Glutamatergic neuron (in vitro differentiated cells): ENCODE measurements around the gene PPP3CB. TPM values are rescaled to one million over a fixed set of nuclear protein-coding genes. Genes with fewer than 3 reads are reported as not detected.
"Not testable (repeated sequence)": the region's sequence is repeated elsewhere in the genome, so short reads cannot be mapped to it uniquely, and the experiment has no call there.

Experiments used
- DNase-seq: peaks from one replicate; pipeline ENCODE4 v3.0.0; 2022
- H3K27ac Mint-ChIP-seq: one replicate; pipeline ENCODE4 v1.8.0; 2020; ENCODE audit warnings: mild to moderate bottlenecking, mixed read lengths, inconsistent platforms; ENCODE audit not compliant: unreplicated experiment
- H3K27me3 Mint-ChIP-seq: one replicate; pipeline ENCODE4 v1.8.0; 2020; ENCODE audit warnings: mild to moderate bottlenecking, moderate library complexity, mixed read lengths, inconsistent platforms; ENCODE audit not compliant: unreplicated experiment
- H3K36me3 Mint-ChIP-seq: one replicate; pipeline ENCODE4 v1.8.0; 2020; ENCODE audit warnings: mild to moderate bottlenecking, mixed read lengths, inconsistent platforms; ENCODE audit not compliant: unreplicated experiment
- H3K4me1 Mint-ChIP-seq: one replicate; pipeline ENCODE4 v1.8.0; 2020; ENCODE audit warnings: mild to moderate bottlenecking, low read depth, mixed read lengths, inconsistent platforms; ENCODE audit not compliant: unreplicated experiment
- H3K4me3 Mint-ChIP-seq: one replicate; pipeline ENCODE4 v1.8.0; 2020; ENCODE audit warnings: mild to moderate bottlenecking, mixed read lengths, inconsistent platforms; ENCODE audit not compliant: unreplicated experiment
- H3K9me3 Mint-ChIP-seq: one replicate; pipeline ENCODE4 v1.8.0; 2020; ENCODE audit warnings: mild to moderate bottlenecking, moderate library complexity, mixed read lengths, inconsistent platforms; ENCODE audit not compliant: unreplicated experiment
- CTCF ChIP-seq: fragments of 200-600 bp; sonication (generic); IDR thresholded peaks from one replicate; pipeline ENCODE4 v1.5.0; 2021; ENCODE audit not compliant: partially characterized antibody, unreplicated experiment
- total RNA-seq: library from RNA; stranded (reverse); fragmentation: NEBNext Ultra II Directional; extraction: Animal tissue kit (Norgen Biotek cat#: 25700); gene quantifications from one replicate; pipeline ENCODE4 v1.2.1, GENCODE V29; 2021; ENCODE audit not compliant: unreplicated experiment

Gene PPP3CB
- total RNA-seq, 1 donor from 2014 or later = 67.9 TPM

GRCh38 chr10:73398024-73398423, 97.8 kb downstream of the PPP3CB start:
- TF ChIP-seq CTCF = no peak
- Mint-ChIP-seq H3K9me3 (no peaks in the 10 kb centered on the region), H3K4me3 (no peak overlapping the region), H3K4me1 (no peaks in the 10 kb centered on the region), H3K27ac (no peak overlapping the region), H3K36me3 (no peaks in the 10 kb centered on the region), H3K27me3 (peaks cover 2% of the 10 kb centered on the region)
- no peak for DNase-seq

- H3K27me3 Mint-ChIP-seq, DNase-seq, H3K4me1 Mint-ChIP-seq, H3K36me3 Mint-ChIP-seq, H3K4me3 Mint-ChIP-seq, H3K27ac Mint-ChIP-seq, H3K9me3 Mint-ChIP-seq: not testable (repeated sequence)
Measured at GRCh38 chr10:73394325-73394724, 101.5 kb downstream of the PPP3CB start.

GRCh38 chr10:73388228-73388627, 107.6 kb downstream of the PPP3CB start:
- TF ChIP-seq CTCF = no peak
- no peak overlapping the region for H3K27ac Mint-ChIP-seq
- no peaks in the 10 kb centered on the region for H3K4me1 Mint-ChIP-seq
- no peaks in the 10 kb centered on the region for H3K9me3 Mint-ChIP-seq
- H3K27me3 Mint-ChIP-seq = no peaks in the 10 kb centered on the region
- no peaks in the 10 kb centered on the region for H3K36me3 Mint-ChIP-seq
- no peak for DNase-seq
- H3K4me3 Mint-ChIP-seq = no peak overlapping the region

GRCh38 chr10:73386583-73386982, 109.2 kb downstream of the PPP3CB start:
- H3K4me1 Mint-ChIP-seq = no peaks in the 10 kb centered on the region
- no peaks in the 10 kb centered on the region for H3K36me3 Mint-ChIP-seq
- DNase-seq = no peak
- no peaks in the 10 kb centered on the region for H3K27me3 Mint-ChIP-seq
- no peaks in the 10 kb centered on the region for H3K9me3 Mint-ChIP-seq
- H3K27ac Mint-ChIP-seq = no peak overlapping the region
- TF ChIP-seq CTCF = no peak
- H3K4me3 Mint-ChIP-seq = no peak overlapping the region

Other genes starting within 250 kb of the PPP3CB start
- gene DNAJC9, start 248.8 kb downstream of the PPP3CB start, total RNA-seq = 37.5 TPM
- 89.2 TPM for gene MRPS16, start 243.4 kb downstream of the PPP3CB start, total RNA-seq
- 1.3 TPM for gene CFAP70, start 137.2 kb downstream of the PPP3CB start, total RNA-seq
- 35.9 TPM for gene ANXA7, start 82.0 kb downstream of the PPP3CB start, total RNA-seq
- gene MSS51, start 62.5 kb downstream of the PPP3CB start, total RNA-seq = 3.5 TPM
- gene USP54, start 95.3 kb upstream of the PPP3CB start, total RNA-seq = 9.1 TPM
- gene MYOZ1, start 145.4 kb upstream of the PPP3CB start, total RNA-seq = 0.64 TPM
- 0.42 TPM for gene SYNPO2L, start 160.0 kb upstream of the PPP3CB start, total RNA-seq
- 10.9 TPM for gene AGAP5, start 202.1 kb upstream of the PPP3CB start, total RNA-seq
- 91.1 TPM for gene SEC24C, start 248.3 kb upstream of the PPP3CB start, total RNA-seq